ENCODE results near the gene RARB.
A peak's percentile ranks its signal among the peaks of the same experiment; 100 is the strongest.

The RARB gene

GRCh38 chr3:25419251-25419650 is 8.8 kb upstream of the RARB start:
- in situ Hi-C loops (cut with HindIII; ENCODE audit: low pct_ligation_motif_present, low pct_unique_long_range_greater_than_20kb, low sequenced_read_pairs), result no loop called here
- DNase-seq, result no peak

DNA sequence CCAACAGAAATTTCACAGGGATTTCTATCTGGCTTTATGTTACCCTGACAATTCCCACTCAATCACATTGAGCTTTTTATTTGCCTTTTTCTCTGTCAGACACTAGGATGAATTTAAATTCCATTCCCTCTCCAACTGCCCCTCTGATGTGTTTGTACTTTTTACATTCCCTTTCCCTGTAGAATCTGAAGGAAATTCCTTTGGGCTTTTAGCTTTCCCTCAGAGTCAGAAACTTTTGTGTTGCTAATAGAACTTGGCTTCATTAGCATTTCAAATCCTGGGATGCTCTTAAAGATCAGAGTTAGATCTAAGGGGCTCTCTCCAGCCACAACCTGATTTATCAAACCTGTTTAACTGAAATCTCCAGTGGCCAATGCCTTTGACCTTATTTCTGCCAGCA is 7.9 kb upstream of the RARB start:
- in situ Hi-C loops (cut with HindIII; ENCODE audit: low pct_ligation_motif_present, low pct_unique_long_range_greater_than_20kb, low sequenced_read_pairs), result no loop called here
- no peak for DNase-seq

DNA sequence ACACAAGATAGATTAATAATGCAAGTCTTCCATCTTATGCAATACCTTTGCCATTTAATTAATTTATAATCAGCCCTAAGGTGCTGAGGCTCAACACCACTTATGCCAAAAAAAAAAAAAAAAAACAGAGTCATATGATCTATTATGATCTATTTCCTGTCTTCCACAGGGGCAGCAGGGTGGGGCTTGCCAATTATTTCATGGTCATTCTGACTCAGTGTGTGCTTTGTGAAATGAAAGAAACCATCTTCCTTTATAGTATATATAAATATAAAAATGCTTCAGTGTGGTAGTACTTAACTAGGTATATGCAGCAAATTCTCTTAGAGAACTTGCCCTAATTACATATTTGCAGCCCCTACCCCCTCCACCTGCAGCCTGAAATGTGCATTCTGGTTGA is 7.2 kb upstream of the RARB start:
- in situ Hi-C loops (cut with HindIII; ENCODE audit: low pct_ligation_motif_present, low pct_unique_long_range_greater_than_20kb, low sequenced_read_pairs), result no loop called here
- no peak for DNase-seq

GRCh38 chr3:25421747-25422146 is 6.3 kb upstream of the RARB start:
- in situ Hi-C loops (cut with HindIII; ENCODE audit: low pct_ligation_motif_present, low pct_unique_long_range_greater_than_20kb, low sequenced_read_pairs), result no loop called here

DNA sequence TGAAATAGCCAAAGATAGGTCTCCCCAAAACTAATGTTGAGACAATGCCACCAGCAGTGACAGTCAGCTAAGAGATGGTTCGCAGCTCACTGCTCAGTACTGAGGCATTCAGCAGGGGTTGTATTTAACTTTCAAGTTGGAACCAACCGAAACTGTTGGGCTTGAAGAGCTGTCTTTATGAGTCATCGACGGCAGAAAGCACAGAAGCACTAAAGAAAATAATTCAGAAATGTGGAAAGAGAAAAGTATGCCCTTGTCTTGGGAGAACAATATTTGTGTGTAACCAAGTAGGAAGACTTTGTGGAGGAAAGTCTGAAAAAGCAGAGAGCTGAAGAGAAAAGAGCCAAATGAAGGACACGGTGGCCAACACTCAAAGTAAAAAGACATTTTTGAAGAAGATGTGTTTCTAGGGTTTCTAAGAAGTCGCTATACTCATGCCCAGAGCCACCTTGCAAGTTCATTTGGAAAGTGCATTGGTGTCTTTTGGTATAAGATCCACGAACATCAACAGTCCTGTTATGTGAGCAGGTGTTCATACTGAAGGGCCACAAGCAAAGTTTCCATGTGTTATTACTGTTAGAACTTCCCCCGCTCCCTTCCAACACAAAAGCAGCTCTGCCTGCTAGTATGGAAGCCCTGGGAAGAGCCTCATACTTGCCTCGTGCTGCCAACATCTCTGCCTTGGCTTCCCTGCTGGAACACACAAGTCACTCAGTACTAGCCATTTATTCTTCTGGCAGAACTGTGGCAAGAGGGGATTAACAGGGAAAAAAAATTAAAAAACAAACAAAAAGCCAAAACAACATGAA is 4.1 kb upstream of the RARB start:
- DNase-seq, result peak; percentile 29
- in situ Hi-C loops (cut with HindIII; ENCODE audit: low pct_ligation_motif_present, low pct_unique_long_range_greater_than_20kb, low sequenced_read_pairs), result no loop called here

More at GRCh38 chr3:25421747-25422146, 6.3 kb upstream of the RARB start:
- DNase-seq, result no peak

GRCh38 chr3:25424614-25425013 is 3.4 kb upstream of the RARB start:
- no peak for DNase-seq
- in situ Hi-C loops (cut with HindIII; ENCODE audit: low pct_ligation_motif_present, low pct_unique_long_range_greater_than_20kb, low sequenced_read_pairs), result no loop called here

GRCh38 chr3:25426408-25426807 is 1.7 kb upstream of the RARB start:
- no peak for DNase-seq
- in situ Hi-C loops (cut with HindIII; ENCODE audit: low pct_ligation_motif_present, low pct_unique_long_range_greater_than_20kb, low sequenced_read_pairs), result no loop called here

DNA sequence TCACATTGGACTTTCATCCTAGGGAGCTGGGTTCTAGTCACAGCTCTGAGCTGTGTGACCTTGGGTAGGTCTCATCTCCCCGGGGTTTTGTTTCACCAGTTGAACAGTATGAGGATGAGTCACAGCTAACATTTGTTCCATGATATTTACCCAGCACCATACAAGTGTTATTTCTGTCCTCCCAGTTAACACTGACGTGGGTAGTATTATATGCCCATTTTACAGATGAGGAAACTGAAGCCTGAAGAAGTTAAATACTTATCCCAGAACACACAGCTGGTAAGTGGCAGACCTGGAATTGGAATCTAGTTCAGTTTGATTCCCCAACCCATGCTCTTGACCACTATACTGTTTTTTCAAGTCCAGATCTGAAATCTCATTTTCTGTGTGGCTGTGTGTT is 908 bp upstream of the RARB start:
- in situ Hi-C loops (cut with HindIII; ENCODE audit: low pct_ligation_motif_present, low pct_unique_long_range_greater_than_20kb, low sequenced_read_pairs), result no loop called here

DNA sequence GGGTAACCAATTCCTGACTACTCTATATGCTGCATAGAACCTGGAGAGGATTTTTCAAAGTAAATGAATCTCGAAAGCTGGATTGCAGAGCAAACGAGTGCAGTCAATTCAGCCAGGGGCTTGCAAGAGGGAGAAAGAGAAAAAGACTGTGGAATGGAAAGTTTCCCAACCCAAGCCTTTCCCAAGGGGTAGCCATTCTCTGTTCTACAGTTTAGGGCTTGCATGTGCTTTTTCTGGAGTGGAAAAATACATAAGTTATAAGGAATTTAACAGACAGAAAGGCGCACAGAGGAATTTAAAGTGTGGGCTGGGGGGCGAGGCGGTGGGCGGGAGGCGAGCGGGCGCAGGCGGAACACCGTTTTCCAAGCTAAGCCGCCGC is 511 bp upstream of the RARB start:
- in situ Hi-C loops (cut with HindIII; ENCODE audit: low pct_ligation_motif_present, low pct_unique_long_range_greater_than_20kb, low sequenced_read_pairs), result no loop called here

More for the DNA sequence above, 908 bp upstream of the RARB start:
- DNase-seq, result no peak

GRCh38 chr3:25428789-25429335 is 799 bp downstream of the RARB start:
- in situ Hi-C loops (cut with HindIII; ENCODE audit: low pct_ligation_motif_present, low pct_unique_long_range_greater_than_20kb, low sequenced_read_pairs), result no loop called here
- DNase-seq, result no peak

More for the DNA sequence above, 511 bp upstream of the RARB start:
- peak; percentile 8 for DNase-seq

GRCh38 chr3:25429361-25430286 is 1.6 kb downstream of the RARB start:
- in situ Hi-C loops (cut with HindIII; ENCODE audit: low pct_ligation_motif_present, low pct_unique_long_range_greater_than_20kb, low sequenced_read_pairs), result no loop called here
- DNase-seq, result no peak

DNA sequence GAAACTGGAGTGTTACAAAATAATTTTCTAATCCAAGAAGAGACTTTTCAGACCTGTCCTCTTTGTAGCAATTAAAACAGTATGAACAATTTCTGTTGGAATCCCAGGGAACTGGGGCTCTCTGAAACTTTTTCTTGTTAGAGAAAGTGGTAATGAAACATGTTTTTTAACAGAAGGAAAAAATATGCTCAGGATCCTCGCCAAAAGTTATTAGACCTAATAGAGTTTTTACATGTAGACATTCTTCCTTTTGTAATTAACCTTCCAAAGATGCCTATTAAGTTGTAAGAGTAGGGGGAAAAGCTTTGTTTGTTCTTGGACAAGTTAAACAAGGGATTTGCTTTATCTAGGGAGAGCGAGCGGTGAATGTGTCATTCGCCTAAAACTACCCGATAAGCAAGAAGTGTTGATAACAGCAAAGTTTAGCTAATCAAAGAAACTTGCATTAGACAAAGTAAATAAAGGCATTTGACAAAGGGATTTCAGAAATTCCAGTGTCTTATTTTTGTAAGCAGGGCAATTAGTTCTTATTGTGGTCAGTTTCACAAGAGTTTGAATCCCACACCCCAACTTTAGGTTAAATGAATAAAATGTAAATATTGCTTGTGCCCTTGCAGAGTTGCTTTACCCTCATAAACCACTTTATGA is 2.3 kb downstream of the RARB start:
- DNase-seq, result no peak
- in situ Hi-C loops (cut with HindIII; ENCODE audit: low pct_ligation_motif_present, low pct_unique_long_range_greater_than_20kb, low sequenced_read_pairs), result no loop called here

- in situ Hi-C loops (cut with HindIII; ENCODE audit: low pct_ligation_motif_present, low pct_unique_long_range_greater_than_20kb, low sequenced_read_pairs), result no loop called here
- no peak for DNase-seq
Observed at GRCh38 chr3:25430935-25431770, 3.1 kb downstream of the RARB start.

GRCh38 chr3:25432176-25432720 is 4.2 kb downstream of the RARB start:
- in situ Hi-C loops (cut with HindIII; ENCODE audit: low pct_ligation_motif_present, low pct_unique_long_range_greater_than_20kb, low sequenced_read_pairs), result no loop called here

DNA sequence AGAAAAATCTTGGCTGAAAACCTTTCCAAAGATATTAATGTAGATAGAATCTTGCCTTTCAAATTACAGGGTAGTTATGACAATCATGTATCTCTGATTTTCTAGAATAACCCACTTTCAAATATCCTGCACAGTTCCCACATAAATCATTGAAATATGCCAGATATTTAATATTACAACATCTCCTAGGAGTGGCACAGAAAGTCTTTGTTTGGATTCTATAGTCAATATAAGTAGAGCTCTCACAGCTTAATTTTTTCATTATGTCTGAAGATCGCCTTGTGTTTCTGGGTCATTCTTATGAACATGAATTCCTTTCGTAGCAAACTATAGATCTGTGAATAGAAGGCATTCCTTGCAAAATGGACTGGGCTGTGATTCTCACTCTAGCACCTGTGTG is 5.0 kb downstream of the RARB start:
- in situ Hi-C loops (cut with HindIII; ENCODE audit: low pct_ligation_motif_present, low pct_unique_long_range_greater_than_20kb, low sequenced_read_pairs), result no loop called here
- no peak for DNase-seq

More at GRCh38 chr3:25432176-25432720, 4.2 kb downstream of the RARB start:
- no peak for DNase-seq

GRCh38 chr3:25433868-25434267 is 5.8 kb downstream of the RARB start:
- DNase-seq, result no peak
- in situ Hi-C loops (cut with HindIII; ENCODE audit: low pct_ligation_motif_present, low pct_unique_long_range_greater_than_20kb, low sequenced_read_pairs), result no loop called here

GRCh38 chr3:25437953-25438352 is 9.9 kb downstream of the RARB start:
- no peak for DNase-seq
- in situ Hi-C loops (cut with HindIII; ENCODE audit: low pct_ligation_motif_present, low pct_unique_long_range_greater_than_20kb, low sequenced_read_pairs), result no loop called here
